ENCODE data around the gene CACNB2.
A peak's percentile ranks its signal among the peaks of the same experiment; 100 is the strongest.

The CACNB2 gene

GRCh38 chr10:18486438-18486837 lies 346.2 kb downstream of the CACNB2 start:
- no peak for TF ChIP-seq CTCF (IDR thresholded peaks at IDR 0.05; ENCODE audit: borderline replicate concordance, insufficient read depth, low read depth, low read length)

GRCh38 chr10:18490755-18491154 lies 350.5 kb downstream of the CACNB2 start:
- no peak for TF ChIP-seq CTCF (IDR thresholded peaks at IDR 0.05; ENCODE audit: borderline replicate concordance, insufficient read depth, low read depth, low read length)
- H3K4me3 ChIP-seq (ENCODE audit: low read depth, low read length): no peak overlapping the region

More at GRCh38 chr10:18486438-18486837, 346.2 kb downstream of the CACNB2 start:
- H3K4me3 ChIP-seq (ENCODE audit: low read depth, low read length): no peak overlapping the region

- TF ChIP-seq CTCF (IDR thresholded peaks at IDR 0.05; ENCODE audit: borderline replicate concordance, insufficient read depth, low read depth, low read length): no peak
- no peak overlapping the region for H3K4me3 ChIP-seq (ENCODE audit: low read depth, low read length)
These were observed 357.7 kb downstream of the CACNB2 start for GRCh38 chr10:18497806-18498369.

- no peak overlapping the region for H3K4me3 ChIP-seq (ENCODE audit: low read depth, low read length)
- no peak for TF ChIP-seq CTCF (IDR thresholded peaks at IDR 0.05; ENCODE audit: borderline replicate concordance, insufficient read depth, low read depth, low read length)
These were observed 358.8 kb downstream of the CACNB2 start for GRCh38 chr10:18498998-18499397.

DNA sequence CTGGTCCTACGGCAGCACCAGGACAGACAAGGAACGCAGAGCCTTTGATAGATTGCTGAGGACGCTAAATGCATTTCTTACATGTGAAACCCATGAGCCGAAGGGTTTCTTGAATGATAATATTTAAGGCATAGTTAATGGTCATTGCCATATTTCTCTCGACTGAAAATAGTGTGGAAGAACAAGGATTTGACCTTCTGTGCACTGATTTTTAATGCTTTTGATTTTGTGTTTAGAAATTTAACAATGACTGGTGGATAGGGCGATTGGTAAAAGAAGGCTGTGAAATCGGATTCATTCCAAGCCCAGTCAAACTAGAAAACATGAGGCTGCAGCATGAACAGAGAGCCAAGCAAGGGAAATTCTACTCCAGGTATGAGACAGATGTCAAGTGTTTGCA lies 360.4 kb downstream of the CACNB2 start:
- no peak overlapping the region for H3K4me3 ChIP-seq (ENCODE audit: low read depth, low read length)
- no peak for TF ChIP-seq CTCF (IDR thresholded peaks at IDR 0.05; ENCODE audit: borderline replicate concordance, insufficient read depth, low read depth, low read length)

DNA sequence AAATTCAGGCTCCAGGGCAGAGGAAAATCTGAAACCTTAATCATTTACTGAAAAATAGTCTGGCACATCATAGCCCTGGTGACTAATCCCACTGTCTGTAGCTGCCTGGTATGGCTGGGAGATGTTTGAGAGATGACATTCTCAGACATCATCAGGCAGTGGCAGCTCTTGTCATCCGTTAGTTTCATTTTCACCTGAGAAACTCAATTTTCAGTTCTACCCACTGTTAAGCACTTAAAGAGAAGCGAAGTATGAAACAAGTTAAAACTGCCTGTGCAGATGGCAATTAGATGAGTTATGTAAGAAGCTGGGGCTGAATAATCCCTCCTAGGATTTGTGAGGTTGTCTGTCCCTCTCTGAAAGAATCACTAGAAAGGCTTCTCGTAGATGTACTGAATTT lies 361.0 kb downstream of the CACNB2 start:
- peak overlapping the region; percentile 2 for H3K4me3 ChIP-seq (ENCODE audit: low read depth, low read length)
- TF ChIP-seq CTCF (IDR thresholded peaks at IDR 0.05; ENCODE audit: borderline replicate concordance, insufficient read depth, low read depth, low read length): no peak

- H3K4me3 ChIP-seq (ENCODE audit: low read depth, low read length): no peak overlapping the region
- no peak for TF ChIP-seq CTCF (IDR thresholded peaks at IDR 0.05; ENCODE audit: borderline replicate concordance, insufficient read depth, low read depth, low read length)
These were observed 361.4 kb downstream of the CACNB2 start for GRCh38 chr10:18501629-18502028.
